SK-N-SH (cell line): ENCODE data around the gene TTC28. TPM values are rescaled to one million over a fixed set of nuclear protein-coding genes. Genes with fewer than 3 reads are reported as not detected.

Experiments used
- CTCF ChIA-PET: fragments of 300-600, 350-600 bp; formaldehyde crosslinking; extraction: SDS; loops from one replicate; lab custom pipeline; 2021; lab: Yijun Ruan, JAX
- POLR2A ChIA-PET: fragments of 350-600 bp; sonication (Branson Sonifier 250); formaldehyde crosslinking; extraction: SDS; loops from one replicate; lab custom pipeline; 2020; ENCODE audit warnings: antibody characterized with exemption, inconsistent platforms; lab: Yijun Ruan, JAX
- DNase-seq: peaks from one replicate; pipeline ENCODE4 v3.0.0; 2012
- H2AFZ ChIP-seq: fragments of 200-600 bp; sonication (generic); 2 replicates; pipeline ENCODE4 v1.8.1; 2016; ENCODE audit warnings: antibody characterized with exemption, mild to moderate bottlenecking, low read depth
- H3F3A ChIP-seq: fragments of 200-600 bp; sonication (generic); replicated peaks from 2 replicates; pipeline ENCODE3; 2016; ENCODE audit warnings: antibody characterized with exemption, mild to moderate bottlenecking; ENCODE audit not compliant: insufficient read depth
- H3K27ac ChIP-seq, 2 experiments: fragments of 200-500 bp in 1 of 2; fragments of 200-600 bp in 1 of 2; sonication (Bioruptor generic) in 1 of 2; sonication (generic), shearing (Covaris generic) in 1 of 2; 2 replicates each; pipeline versions ENCODE4 v1.5.1 to v1.6.1; 2014 to 2016; ENCODE audit warnings: low read depth in 2 of 2, inconsistent platforms in 1 of 2, low read length in 1 of 2, mild to moderate bottlenecking in 1 of 2, mixed read lengths in 1 of 2
- H3K27me3 ChIP-seq: fragments of 200-600 bp; sonication (generic), shearing (Covaris generic); 2 replicates; pipeline ENCODE4 v1.6.1; 2016; ENCODE audit warnings: mixed run types; ENCODE audit not compliant: insufficient read depth
- H3K36me3 ChIP-seq, 2 experiments: fragments of 200-500 bp in 1 of 2; fragments of 200-600 bp in 1 of 2; sonication (Bioruptor generic) in 1 of 2; sonication (generic) in 1 of 2; replicated peaks in 1 of 2; 2 replicates each; pipeline versions ENCODE3 to v1.5.1; 2014 to 2016; ENCODE audit warnings: low read length in 1 of 2, mild to moderate bottlenecking in 1 of 2; ENCODE audit not compliant: insufficient read depth in 2 of 2, control insufficient read depth in 1 of 2
- H3K4me1 ChIP-seq, 2 experiments: fragments of 200-500 bp in 1 of 2; fragments of 200-600 bp in 1 of 2; sonication (Bioruptor generic) in 1 of 2; sonication (generic), shearing (Covaris generic) in 1 of 2; 2 replicates each; pipeline versions ENCODE4 v1.5.1 to v1.6.1; 2014 to 2016; ENCODE audit warnings: low read depth in 1 of 2, low read length in 1 of 2, mixed run types in 1 of 2; ENCODE audit not compliant: insufficient read depth in 2 of 2, control insufficient read depth in 1 of 2
- H3K4me2 ChIP-seq: fragments of 200-600 bp; sonication (generic), shearing (Covaris generic); 2 replicates; pipeline ENCODE4 v1.6.1; 2017; ENCODE audit warnings: mixed run types
- H3K4me3 ChIP-seq, 2 experiments: fragments of 200-500 bp in 1 of 2; fragments of 200-600 bp in 1 of 2; sonication (Bioruptor generic) in 1 of 2; sonication (generic), shearing (Covaris generic) in 1 of 2; 2 replicates each; pipeline versions ENCODE4 v1.5.1 to v1.8.1; 2014 to 2016; ENCODE audit warnings: low read depth in 2 of 2, inconsistent platforms in 1 of 2, low read length in 1 of 2, mild to moderate bottlenecking in 1 of 2, mixed read lengths in 1 of 2, moderate library complexity in 1 of 2
- H3K79me2 ChIP-seq: fragments of 200-600 bp; sonication (generic); 2 replicates; pipeline ENCODE4 v1.8.1; 2017; ENCODE audit warnings: mild to moderate bottlenecking; ENCODE audit not compliant: insufficient read depth
- H3K9ac ChIP-seq: fragments of 200-600 bp; sonication (generic); 2 replicates; pipeline ENCODE4 v1.6.1; 2017; ENCODE audit warnings: mixed run types
- H3K9me2 ChIP-seq: fragments of 200-600 bp; sonication (generic); 2 replicates; pipeline ENCODE4 v1.6.1; 2017; ENCODE audit warnings: mixed run types
- H3K9me3 ChIP-seq: fragments of 200-600 bp; sonication (generic); 2 replicates; pipeline ENCODE4 v1.6.1; 2017; ENCODE audit warnings: mixed run types, mild to moderate bottlenecking, moderate library complexity
- H4K20me1 ChIP-seq: fragments of 200-600 bp; sonication (generic); 2 replicates; pipeline ENCODE4 v1.6.1; 2017; ENCODE audit warnings: mild to moderate bottlenecking, mixed run types; ENCODE audit not compliant: insufficient read depth
- ELF1 ChIP-seq: IDR thresholded peaks from 2 replicates; pipeline ENCODE4 v1.4.0; 2012
- FOSL2 ChIP-seq: IDR thresholded peaks from 2 replicates; pipeline ENCODE4 v1.4.0; 2012; ENCODE audit warnings: low read depth, mild to moderate bottlenecking, moderate library complexity, borderline replicate concordance
- FOXJ3 ChIP-seq: sonication (generic); formaldehyde crosslinking; IDR thresholded peaks from 2 replicates; pipeline ENCODE4 v1.5.1; 2020; ENCODE audit warnings: mild to moderate bottlenecking, missing genetic modification reagents
- GATA2 ChIP-seq: sonication (generic); formaldehyde crosslinking; IDR thresholded peaks from 2 replicates; pipeline ENCODE4 v1.5.0; 2020; ENCODE audit warnings: mild to moderate bottlenecking, missing genetic modification reagents
- IRF3 ChIP-seq: fragments of 150-350 bp; IDR thresholded peaks from 2 replicates; pipeline ENCODE4 v1.6.1; 2016; ENCODE audit warnings: mild to moderate bottlenecking, low read depth, low read length
- JUND ChIP-seq: IDR thresholded peaks from 2 replicates; pipeline ENCODE4 v1.4.0; 2012
- MAX ChIP-seq: IDR thresholded peaks from 2 replicates; pipeline ENCODE4 v1.4.0; 2012; ENCODE audit warnings: low read depth
- MEF2A ChIP-seq: IDR thresholded peaks from 2 replicates; pipeline ENCODE4 v1.4.0; 2012; ENCODE audit warnings: low read depth, borderline replicate concordance
- NFIC ChIP-seq: IDR thresholded peaks from 2 replicates; pipeline ENCODE4 v1.4.0; 2012; ENCODE audit warnings: borderline replicate concordance
- POLR2AphosphoS5 ChIP-seq: IDR thresholded peaks from 2 replicates; pipeline ENCODE4 v1.6.1; 2012; ENCODE audit warnings: low read depth, low read length
- RCOR1 ChIP-seq: fragments of 150-350 bp; IDR thresholded peaks from 2 replicates; pipeline ENCODE4 v1.6.1; 2017; ENCODE audit warnings: antibody characterized with exemption, low read length
- RFX5 ChIP-seq: IDR thresholded peaks from 2 replicates; pipeline ENCODE4 v1.6.1; 2012; ENCODE audit warnings: mild to moderate bottlenecking, improper control_type of control experiment, low read length
- RXRA ChIP-seq: IDR thresholded peaks from 2 replicates; pipeline ENCODE4 v1.4.0; 2012; ENCODE audit warnings: low read depth, mild to moderate bottlenecking, borderline replicate concordance
- SIN3A ChIP-seq: IDR thresholded peaks from 2 replicates; pipeline ENCODE4 v1.6.1; 2012; ENCODE audit warnings: low read depth, mild to moderate bottlenecking, low read length, moderate library complexity, borderline replicate concordance
- SMC3 ChIP-seq: IDR thresholded peaks from 2 replicates; pipeline ENCODE4 v1.6.1; 2012; ENCODE audit warnings: low read depth, low read length, improper control_type of control experiment
- TCF12 ChIP-seq: IDR thresholded peaks from 2 replicates; pipeline ENCODE4 v1.4.0; 2012
- TEAD4 ChIP-seq: IDR thresholded peaks from 2 replicates; pipeline ENCODE4 v1.4.0; 2012; ENCODE audit warnings: mild to moderate bottlenecking, borderline replicate concordance; ENCODE audit not compliant: insufficient read depth
- USF2 ChIP-seq: fragments of 150-350 bp; IDR thresholded peaks from 2 replicates; pipeline ENCODE4 v1.6.1; 2017; ENCODE audit warnings: antibody characterized with exemption, low read length, low read depth, borderline replicate concordance
- YY1 ChIP-seq: IDR thresholded peaks from 2 replicates; pipeline ENCODE4 v1.4.0; 2012; ENCODE audit warnings: low read depth, mild to moderate bottlenecking
- WGBS: methylation state at CpG from one replicate; pipeline ENCODE4 v1.1.6; 2017; ENCODE audit warnings: low lambda C conversion rate; 5-methylcytosine and 5-hydroxymethylcytosine counted together
- polyA plus RNA-seq, 3 experiments: library from polyadenylated mRNA; depleted of rRNA; stranded (reverse); fragments of >200 nt; gene quantifications; 2 replicates each; pipeline ENCODE4 v1.2.3, GENCODE V29; 2012

TTC28 gene
- polyA plus RNA-seq, 1 of the 3 experiments (the other 2 are of a cell fraction), result 5.9 TPM

GRCh38 chr22:28021998-28022660 lies 657.5 kb downstream of the TTC28 start:
- Histone ChIP-seq H3K4me3 (no peak overlapping the region), H3K9ac (no peak overlapping the region)
- TF ChIP-seq RFX5 (no peak), TCF12 (no peak), FOSL2 (no peak), JUND (no peak), ELF1 (no peak), POLR2AphosphoS5 (no peak), NFIC (no peak), IRF3 (no peak), FOXJ3 (CRISPR knock-in tag) (no peak), YY1 (no peak), MAX (no peak), RXRA (no peak), RCOR1 (no peak), USF2 (no peak), SMC3 (no peak), GATA2 (CRISPR knock-in tag) (no peak), SIN3A (no peak), MEF2A (no peak), TEAD4 (no peak)
- TF ChIP-seq, all 33 proteins: peak for 0
- Histone ChIP-seq H3K4me2 (no peak overlapping the region), H3K79me2 (no peaks in the 10 kb centered on the region), H3K27ac (peak overlapping the region in 1 of 2 experiments; percentile 91; a peak in 1 of 4 replicates), H3F3A (peaks cover 4% of the 10 kb centered on the region), H3K9me2 (no peaks in the 10 kb centered on the region), H3K36me3 (no peaks in the 10 kb centered on the region), H3K4me1 (peaks cover 8 to 99% of the 10 kb centered on the region in 2 experiments; a peak in 3 of 4 replicates), H4K20me1 (no peaks in the 10 kb centered on the region; the same call in 1 of the 2 replicates), H3K27me3 (no peaks in the 10 kb centered on the region), H2AFZ (no peak overlapping the region), H3K9me3 (no peaks in the 10 kb centered on the region)
- 94% methylated on average over 4 of the region's 7 CpGs for WGBS
- ChIA-PET CTCF (interaction anchor here (0.8 to 32.5 kb wide), 4 partner anchors 29 to 579 kb away, joined by 3 to 630 read pairs (median 50); no protein-coding TSS in a partner anchor), POLR2A (no interaction called here)
- no peak for DNase-seq
